Gastroesophageal sphincter (tissue), 3 donors: ENCODE data around the gene YES1.

Experiments
- EP300 ChIP-seq: sonication (generic); formaldehyde crosslinking; IDR thresholded peaks from one replicate; pipeline ENCODE4 v1.6.1; 2017; ENCODE audit warnings: antibody characterized with exemption, mild to moderate bottlenecking
- POLR2A ChIP-seq, 2 donors: fragments of 450-650 bp; IDR thresholded peaks; one replicate each; pipeline ENCODE4 v1.6.1; 2017; ENCODE audit warnings: antibody characterized with exemption in 2 of 2, mild to moderate bottlenecking in 2 of 2, moderate library complexity in 1 of 2
- POLR2AphosphoS5 ChIP-seq: sonication (generic); formaldehyde crosslinking; IDR thresholded peaks from one replicate; pipeline ENCODE4 v1.6.1; 2017; ENCODE audit warnings: antibody characterized with exemption
- TF ChIP-seq, protein P1 (sequence below), 4 experiments: fragments of 200-600 bp in 2 of 4; fragments of 450-650 bp in 2 of 4; sonication (generic) in 1 of 4; IDR thresholded peaks; one replicate each; pipeline ENCODE4 v1.5.1; 2017 to 2019; ENCODE audit warnings: antibody characterized with exemption in 4 of 4, mild to moderate bottlenecking in 2 of 4, moderate library complexity in 2 of 4

DNA sequence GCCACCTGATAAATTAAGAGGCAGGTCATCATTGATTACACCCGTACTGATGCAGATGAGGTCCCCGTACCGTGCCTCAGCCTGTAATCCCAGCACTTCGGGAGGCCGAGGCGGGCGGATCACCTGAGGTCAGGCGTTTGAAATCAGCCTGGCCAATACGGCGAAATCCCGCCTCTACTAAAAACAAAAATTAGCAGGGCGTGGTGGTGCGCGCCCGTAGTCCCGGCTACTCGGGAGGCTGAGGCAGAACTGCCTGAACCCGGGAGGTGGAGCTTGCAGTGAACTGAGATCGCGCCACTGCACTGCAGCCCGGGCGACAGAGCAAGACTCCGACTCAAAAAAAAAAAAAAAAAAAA is 98.9 kb downstream of the YES1 start:
- TF ChIP-seq, protein P1, sequence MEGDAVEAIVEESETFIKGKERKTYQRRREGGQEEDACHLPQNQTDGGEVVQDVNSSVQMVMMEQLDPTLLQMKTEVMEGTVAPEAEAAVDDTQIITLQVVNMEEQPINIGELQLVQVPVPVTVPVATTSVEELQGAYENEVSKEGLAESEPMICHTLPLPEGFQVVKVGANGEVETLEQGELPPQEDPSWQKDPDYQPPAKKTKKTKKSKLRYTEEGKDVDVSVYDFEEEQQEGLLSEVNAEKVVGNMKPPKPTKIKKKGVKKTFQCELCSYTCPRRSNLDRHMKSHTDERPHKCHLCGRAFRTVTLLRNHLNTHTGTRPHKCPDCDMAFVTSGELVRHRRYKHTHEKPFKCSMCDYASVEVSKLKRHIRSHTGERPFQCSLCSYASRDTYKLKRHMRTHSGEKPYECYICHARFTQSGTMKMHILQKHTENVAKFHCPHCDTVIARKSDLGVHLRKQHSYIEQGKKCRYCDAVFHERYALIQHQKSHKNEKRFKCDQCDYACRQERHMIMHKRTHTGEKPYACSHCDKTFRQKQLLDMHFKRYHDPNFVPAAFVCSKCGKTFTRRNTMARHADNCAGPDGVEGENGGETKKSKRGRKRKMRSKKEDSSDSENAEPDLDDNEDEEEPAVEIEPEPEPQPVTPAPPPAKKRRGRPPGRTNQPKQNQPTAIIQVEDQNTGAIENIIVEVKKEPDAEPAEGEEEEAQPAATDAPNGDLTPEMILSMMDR (IDR thresholded peaks at IDR 0.05) = no peak
- TF ChIP-seq EP300 (no peak), POLR2AphosphoS5 (no peak), POLR2A (IDR thresholded peaks at IDR 0.05) (no peak)
